ENCODE data around the gene PRKCQ. TPM values are rescaled to one million over a fixed set of nuclear protein-coding genes. Genes with fewer than 3 reads are reported as not detected.

PRKCQ gene
- total and polyA plus RNA-seq, 2 of the 13 experiments (the other 11 are each of a cell fraction or from before 2014, with no cell fraction given): 0.13 to 0.35 TPM

DNA sequence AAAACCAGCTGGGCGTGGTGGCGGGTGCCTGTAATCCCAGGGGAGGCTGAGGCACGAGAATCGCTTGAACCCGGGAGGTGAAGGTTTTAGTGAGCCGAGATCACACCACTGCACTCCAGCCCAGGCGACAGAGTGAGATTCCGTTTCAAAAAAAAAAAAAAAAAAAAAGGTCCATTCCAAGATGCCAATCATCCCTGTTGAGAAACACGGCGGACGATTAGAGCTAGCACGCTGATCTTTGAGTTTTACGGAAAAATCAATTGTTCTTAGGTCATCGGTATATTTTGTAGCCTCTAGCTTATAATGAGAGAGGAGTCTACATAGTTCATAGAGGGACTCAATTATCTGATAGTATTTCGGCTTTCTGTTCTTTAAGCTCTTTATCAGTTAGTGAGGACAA, 169.2 kb downstream of the PRKCQ start:
- in situ Hi-C loops (cut with HindIII; ENCODE audit: extremely low pct_ligation_motif_present, low pct_unique_long_range_greater_than_20kb): loop anchor here (10.0 kb wide), 1 partner anchor 264 kb away; no protein-coding TSS in a partner anchor
- DNase-seq (ENCODE audit: low spot score) (no peak), ATAC-seq (no peak), FAIRE-seq (no peak)
- no peaks in the 10 kb centered on the region for H3K9me3 ChIP-seq (ENCODE audit: low read length)
- no peak overlapping the region for H3K4me2 ChIP-seq (ENCODE audit: low read depth, low read length)
- H3K9ac ChIP-seq (ENCODE audit: insufficient read depth, low read depth, low read length): no peak overlapping the region
- intact Hi-C loops (cut with micrococcal nuclease; ENCODE audit: unreplicated experiment): no loop called here
- no peak overlapping the region for H3K27ac ChIP-seq (ENCODE audit: extremely low read length, insufficient read depth, low read length)
- BruUV-seq (replicated peaks): no TSS peak
- no peaks in the 10 kb centered on the region for H3K4me1 ChIP-seq (ENCODE audit: insufficient read depth, low read length)
- no peaks in the 10 kb centered on the region for H3K36me3 ChIP-seq (replicated peaks in 1 of 2; ENCODE audit: control insufficient read depth in 1 of 2, insufficient read depth in 2 of 2, low read length in 2 of 2)
- peaks cover 0 to 10% of the 10 kb centered on the region in 2 experiments; a peak in 2 of 5 replicates for H3K27me3 ChIP-seq (ENCODE audit: control insufficient read depth in 1 of 2, insufficient read depth in 2 of 2, low read length in 2 of 2)
- H2AFZ ChIP-seq (ENCODE audit: low read length): no peak overlapping the region
- TF ChIP-seq PTBP1 (IDR thresholded peaks at IDR 0.05; ENCODE audit: low read depth, low read length, poor library complexity, severe bottlenecking) (no peak), TEAD3 (CRISPR knock-in tag; optimal IDR thresholded peaks at IDR 0.05; ENCODE audit: borderline replicate concordance) (no peak), ZNF253 (CRISPR knock-in tag; IDR thresholded peaks at IDR 0.05; ENCODE audit: borderline replicate concordance) (no peak), ZNF761 (CRISPR knock-in tag; conservative IDR thresholded peaks at IDR 0.05) (no peak), MEIS2 (CRISPR knock-in tag; IDR thresholded peaks at IDR 0.05) (no peak)
- ChIA-PET POLR2A (no interaction called here), CTCF (ENCODE audit: low intra/inter-chr PET ratio, low total read pairs) (no interaction called here)
- H4K20me1 ChIP-seq (ENCODE audit: insufficient read depth, low read length): no peaks in the 10 kb centered on the region
- no peak overlapping the region for H3K4me3 ChIP-seq (replicated peaks in 1 of 3; ENCODE audit: insufficient read depth in 1 of 3, low read depth in 2 of 3, low read length in 3 of 3)
- 27% methylated on average over 15 of the region's 15 CpGs for WGBS (ENCODE audit: low lambda C conversion rate)
- H3K79me2 ChIP-seq (ENCODE audit: insufficient read depth, low read length): no peaks in the 10 kb centered on the region

DNA sequence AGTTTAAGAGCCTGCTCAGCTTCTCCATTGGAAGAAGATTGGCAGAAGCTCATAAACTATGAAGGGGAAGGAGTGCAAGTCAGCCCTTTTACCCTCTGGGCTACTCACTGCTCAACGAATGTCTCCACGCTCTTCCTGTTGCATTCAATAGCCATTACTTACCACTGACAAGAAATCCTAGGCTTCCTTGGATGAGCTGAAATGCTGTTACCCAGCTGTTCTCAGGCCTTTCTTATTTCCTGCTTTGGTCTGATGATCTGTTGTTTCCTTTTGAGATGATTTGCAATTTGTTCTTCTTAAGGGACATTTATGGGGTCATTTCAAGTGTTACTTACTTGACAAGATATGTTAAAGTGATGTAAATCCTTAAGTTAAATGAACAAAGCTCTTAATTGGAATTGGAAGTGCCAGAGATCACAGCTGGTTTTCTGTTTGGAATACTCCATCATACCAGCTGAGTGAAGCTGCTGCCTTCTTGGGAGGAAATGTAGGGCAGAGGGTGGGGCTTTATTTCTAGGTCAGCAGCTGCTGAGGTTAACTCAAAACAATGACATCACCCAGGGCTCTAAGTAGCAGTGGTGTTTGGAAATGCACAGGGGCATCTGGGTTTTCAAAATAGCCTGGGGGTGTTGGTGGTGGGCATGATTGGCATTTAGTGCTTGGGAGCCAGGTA, 170.0 kb downstream of the PRKCQ start:
- in situ Hi-C loops (cut with HindIII; ENCODE audit: extremely low pct_ligation_motif_present, low pct_unique_long_range_greater_than_20kb): loop anchor here (5.0 to 10.0 kb wide), 3 partner anchors 235 to 303 kb away; no protein-coding TSS in a partner anchor
- Histone ChIP-seq H3K36me3 (replicated peaks in 1 of 2; ENCODE audit: control insufficient read depth in 1 of 2, insufficient read depth in 2 of 2, low read length in 2 of 2) (no peaks in the 10 kb centered on the region), H3K4me1 (ENCODE audit: insufficient read depth, low read length) (no peaks in the 10 kb centered on the region), H4K20me1 (ENCODE audit: insufficient read depth, low read length) (no peaks in the 10 kb centered on the region), H3K4me3 (replicated peaks in 1 of 3; ENCODE audit: insufficient read depth in 1 of 3, low read depth in 2 of 3, low read length in 3 of 3) (no peak overlapping the region), H3K27me3 (ENCODE audit: control insufficient read depth in 1 of 2, insufficient read depth in 2 of 2, low read length in 2 of 2) (peaks cover 0 to 13% of the 10 kb centered on the region in 2 experiments; a peak in 2 of 5 replicates), H3K27ac (ENCODE audit: extremely low read length, insufficient read depth, low read length) (no peak overlapping the region), H3K79me2 (ENCODE audit: insufficient read depth, low read length) (no peaks in the 10 kb centered on the region), H3K9ac (ENCODE audit: insufficient read depth, low read depth, low read length) (no peak overlapping the region), H3K9me3 (ENCODE audit: low read length) (no peaks in the 10 kb centered on the region), H2AFZ (ENCODE audit: low read length) (no peak overlapping the region), H3K4me2 (ENCODE audit: low read depth, low read length) (no peak overlapping the region)
- DNase-seq (ENCODE audit: low spot score) (no peak), FAIRE-seq (no peak), ATAC-seq (no peak)
- CTCF ChIA-PET (ENCODE audit: low intra/inter-chr PET ratio, low total read pairs): no interaction called here
- POLR2A ChIA-PET: no interaction called here
- BruUV-seq (replicated peaks): no TSS peak
- TF ChIP-seq ZNF567 (CRISPR knock-in tag; IDR thresholded peaks at IDR 0.05; ENCODE audit: borderline replicate concordance): no peak
- no peak for TF ChIP-seq RFX3 (CRISPR knock-in tag; IDR thresholded peaks at IDR 0.05)
- no peak for TF ChIP-seq THYN1 (CRISPR knock-in tag; IDR thresholded peaks at IDR 0.05; ENCODE audit: borderline replicate concordance, low read depth)
- TF ChIP-seq NFYC (CRISPR knock-in tag; IDR thresholded peaks at IDR 0.05): no peak
- TF ChIP-seq FIP1L1 (IDR thresholded peaks at IDR 0.05; ENCODE audit: borderline replicate concordance, insufficient read depth, low read depth, low read length): no peak
- peak; percentile 32; the same call in 1 of the 2 replicates for TF ChIP-seq ATF7 (IDR thresholded peaks at IDR 0.05)
- TF ChIP-seq ATF7 (CRISPR knock-in tag; IDR thresholded peaks at IDR 0.05): no peak
- TF ChIP-seq ZNF782 (CRISPR knock-in tag; IDR thresholded peaks at IDR 0.05; ENCODE audit: borderline replicate concordance): no peak
- no peak for TF ChIP-seq TSC22D2 (CRISPR knock-in tag; IDR thresholded peaks at IDR 0.05; ENCODE audit: borderline replicate concordance)
- intact Hi-C loops (cut with micrococcal nuclease; ENCODE audit: unreplicated experiment): loop anchor here (10.0 kb wide), 1 partner anchor 135 kb away; no protein-coding TSS in a partner anchor
- 79% methylated on average over 2 of the region's 2 CpGs for WGBS (ENCODE audit: low lambda C conversion rate)

Measured in HepG2 (cell line).